T-helper 2 cell treated with Interferon-gamma antibody and Interleukin-4, amounts not matched to agents 100 ng/mL and 5 ng/mL, for 36 hours (primary cell): ENCODE measurements around the gene GALNT9. TPM values are rescaled to one million over a fixed set of nuclear protein-coding genes. Genes with fewer than 3 reads are reported as not detected.

Experiments
- intact Hi-C: fragments of 100-400 bp; cut with micrococcal nuclease; formaldehyde crosslinking; loops from one replicate; pipeline ENCODE4 v1.15.1; 2023
- total RNA-seq: library from RNA; stranded (reverse); gene quantifications from 2 replicates; pipeline ENCODE4 v1.2.3, GENCODE V29; 2022

The GALNT9 gene
- total RNA-seq, 1 donor from 2014 or later = not detected

GRCh38 chr12:132237772-132238487 is 91.5 kb downstream of the GALNT9 start:
- intact Hi-C loops = no loop called here

DNA sequence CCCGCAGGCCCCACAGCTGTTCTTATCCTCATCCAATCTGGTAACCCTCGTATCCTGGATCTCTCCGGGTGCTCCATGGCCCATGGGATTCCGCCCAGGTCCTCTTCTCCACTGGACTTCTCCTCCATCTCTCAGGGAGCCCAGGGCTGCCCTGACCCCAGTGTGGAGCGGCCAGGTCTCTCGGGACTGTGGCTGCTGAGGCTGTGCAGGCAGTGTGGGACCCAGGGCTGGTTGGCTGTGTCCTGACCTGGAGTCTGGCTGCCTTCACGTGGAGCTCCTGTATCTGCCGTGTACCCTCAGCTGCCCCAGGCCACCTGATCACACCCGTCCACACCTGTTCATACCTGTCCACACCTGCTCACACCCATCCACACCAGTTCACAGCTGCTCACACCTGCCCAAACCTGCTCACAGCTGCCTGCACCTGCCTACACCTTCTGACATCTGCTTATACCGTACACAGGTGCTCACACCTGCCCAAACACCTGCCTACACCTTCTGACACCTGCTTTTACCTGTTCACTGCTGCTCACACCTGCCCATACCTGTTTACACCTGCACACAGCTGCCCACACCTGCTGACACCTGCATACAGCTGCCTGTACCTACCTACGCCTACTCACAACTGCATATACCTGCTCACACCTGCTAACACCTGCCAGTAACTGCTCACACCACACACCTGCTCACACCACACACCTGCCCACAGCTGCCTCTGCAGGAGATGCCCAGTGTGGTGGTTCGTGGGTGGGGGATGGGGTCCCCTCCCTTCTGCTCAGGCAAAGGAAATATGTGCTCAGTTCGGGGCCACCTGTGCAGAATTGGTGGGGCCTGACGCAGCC is 92.2 kb downstream of the GALNT9 start:
- intact Hi-C loops = no loop called here

DNA sequence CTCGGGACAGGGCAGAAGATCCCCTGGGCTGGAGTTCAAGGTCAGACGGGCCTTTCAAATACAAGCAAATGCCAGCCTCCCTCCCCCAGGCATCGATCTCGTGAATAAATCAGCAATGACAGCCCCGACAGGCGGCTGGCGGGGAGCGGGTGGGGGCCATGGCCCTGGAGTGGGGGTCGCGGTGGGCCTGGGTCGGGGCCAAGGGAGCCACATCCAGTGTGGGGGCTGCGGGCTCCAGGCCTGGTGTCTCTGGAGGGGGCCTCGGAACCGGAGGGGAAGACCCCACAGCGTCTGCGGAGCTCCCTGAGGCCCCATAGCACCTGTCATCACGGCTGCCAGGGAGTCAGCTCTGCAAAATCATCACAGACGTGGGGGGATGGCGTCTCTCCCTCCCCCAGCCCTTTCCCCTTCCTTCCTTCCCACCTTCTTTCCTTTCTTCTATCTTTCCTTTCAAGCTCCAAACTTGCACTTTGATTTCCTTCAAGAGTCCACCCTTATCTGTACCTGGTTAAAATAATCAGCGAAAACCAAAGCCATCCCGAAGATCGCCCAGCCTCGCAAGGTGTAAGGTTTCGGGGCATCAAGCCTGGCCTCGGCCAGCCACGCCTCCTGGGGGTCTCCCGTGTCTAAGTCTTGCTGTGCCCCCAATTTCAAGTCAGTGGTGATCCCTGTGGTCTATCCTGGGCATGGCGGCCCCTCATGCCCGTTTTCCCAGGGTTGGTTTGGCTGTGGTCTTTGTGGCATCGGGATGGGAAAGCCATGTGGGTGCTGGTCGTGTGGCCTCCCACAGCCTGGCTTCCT is 93.1 kb downstream of the GALNT9 start:
- intact Hi-C loops = no loop called here

DNA sequence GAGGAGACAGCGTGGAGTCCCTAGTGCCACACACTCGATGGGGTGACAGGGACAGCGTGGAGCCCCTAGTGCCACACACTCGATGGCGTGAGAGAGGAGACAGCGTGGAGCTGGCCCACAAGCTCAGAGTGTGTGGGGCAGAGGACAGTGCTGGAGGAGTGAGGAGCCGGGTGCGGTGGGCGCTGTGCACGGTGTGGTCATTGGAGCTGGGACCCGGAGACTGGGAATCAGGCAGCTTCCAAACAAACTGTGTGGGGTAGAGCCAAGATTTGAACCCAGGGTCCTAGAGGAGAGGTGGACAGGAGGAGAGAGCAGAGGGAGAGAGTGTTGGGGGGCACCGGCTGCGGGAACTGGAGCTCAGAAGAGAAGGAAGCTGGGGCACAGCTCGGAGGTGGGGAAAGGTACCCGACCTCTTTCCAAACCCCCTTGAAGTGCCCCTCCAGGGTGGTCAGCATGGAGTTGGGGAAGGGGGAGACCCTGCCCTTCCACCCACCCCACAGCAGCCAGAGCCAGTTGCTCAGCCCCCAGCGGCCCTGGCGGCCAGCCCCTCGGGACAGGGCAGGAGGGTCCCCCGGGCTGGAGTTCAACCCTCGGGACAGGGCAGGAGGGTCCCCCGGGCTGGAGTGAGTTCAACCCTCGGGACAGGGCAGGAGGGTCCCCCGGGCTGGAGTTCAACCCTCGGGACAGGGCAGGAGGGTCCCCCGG is 94.1 kb downstream of the GALNT9 start:
- intact Hi-C loops = no loop called here

- intact Hi-C loops = no loop called here
Observed at GRCh38 chr12:132230381-132230780, 99.0 kb downstream of the GALNT9 start.

- intact Hi-C loops = no loop called here
Observed at GRCh38 chr12:132229926-132230325, 99.5 kb downstream of the GALNT9 start.

DNA sequence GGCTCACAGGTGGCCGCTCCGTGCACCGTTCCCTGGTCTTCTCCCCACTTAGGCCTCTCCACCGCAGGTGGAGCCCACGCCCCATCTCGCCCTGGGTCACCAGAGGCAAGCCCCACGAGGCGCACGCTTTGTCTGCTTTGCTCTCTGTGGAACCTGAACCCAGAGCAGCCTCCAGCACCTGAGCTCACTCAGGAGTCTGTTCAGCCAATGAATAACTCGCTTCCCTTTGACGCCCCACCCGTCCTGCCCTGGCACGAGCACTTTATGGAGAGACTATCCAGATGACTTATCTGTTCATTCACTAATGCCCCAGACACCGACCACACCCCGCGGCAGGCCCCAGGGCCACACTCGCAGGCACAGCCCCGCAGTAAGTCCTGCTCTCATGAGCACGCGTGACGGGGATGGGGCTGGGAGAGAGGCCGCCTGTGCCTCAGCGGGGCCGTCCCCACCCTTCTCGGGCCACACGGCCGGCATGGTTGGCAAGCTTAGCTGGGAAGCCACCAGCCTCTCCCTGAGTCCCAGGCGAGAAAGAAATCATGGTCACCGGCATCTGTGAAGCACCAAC is 100.1 kb downstream of the GALNT9 start:
- intact Hi-C loops = no loop called here

DNA sequence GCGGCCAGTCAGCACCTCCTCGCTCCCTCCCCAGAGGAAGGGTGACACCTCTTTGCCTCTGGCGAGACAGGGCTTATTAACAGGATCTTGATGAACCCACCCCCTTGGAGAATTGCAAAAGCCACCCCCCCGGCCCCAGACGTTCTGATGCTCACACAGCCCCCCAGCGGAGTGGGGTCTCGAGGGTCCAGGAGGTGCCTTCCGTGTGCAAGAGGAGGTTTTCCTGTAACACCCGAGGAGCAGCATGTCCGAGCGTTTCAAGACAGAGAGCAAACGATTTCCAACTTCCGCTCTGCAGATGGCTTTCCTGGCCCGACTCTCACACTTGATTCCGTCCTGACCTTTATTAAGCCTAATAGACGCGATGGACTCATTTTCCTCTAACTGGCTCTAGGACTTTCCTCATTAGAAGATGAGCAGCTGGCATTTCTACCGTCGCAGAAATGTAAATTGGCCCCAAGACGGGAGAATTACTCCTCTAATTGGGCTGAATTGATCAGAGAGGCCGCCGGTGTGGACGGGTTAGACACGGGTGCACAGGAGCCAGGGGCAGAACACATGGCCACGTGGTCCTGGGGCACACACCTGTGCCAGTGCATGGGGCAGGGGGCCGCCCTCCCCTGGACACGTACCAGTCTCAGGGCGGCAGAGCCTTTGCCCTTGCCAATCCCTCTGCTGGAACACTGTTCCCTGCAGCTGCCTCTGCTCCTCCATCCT is 100.8 kb downstream of the GALNT9 start:
- intact Hi-C loops = no loop called here

GRCh38 chr12:132227782-132228475 is 101.5 kb downstream of the GALNT9 start:
- intact Hi-C loops = no loop called here

GRCh38 chr12:132227118-132227517 is 102.3 kb downstream of the GALNT9 start:
- intact Hi-C loops = no loop called here

GRCh38 chr12:132226604-132227003 is 102.8 kb downstream of the GALNT9 start:
- intact Hi-C loops = no loop called here

DNA sequence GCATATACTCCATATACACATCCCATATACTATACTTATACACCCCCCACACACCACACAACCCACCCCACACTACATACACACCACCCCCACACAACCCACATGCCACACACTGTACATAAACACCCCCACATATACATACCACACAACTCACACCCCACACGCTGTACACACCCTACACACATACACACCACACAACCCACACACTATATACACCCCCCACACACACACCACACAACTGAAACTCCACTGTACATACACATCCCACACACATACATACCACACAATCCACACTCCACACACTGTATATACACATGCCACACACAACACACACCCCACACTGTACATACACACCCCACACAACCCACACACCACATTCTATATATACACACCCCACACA is 104.2 kb downstream of the GALNT9 start:
- intact Hi-C loops = no loop called here

GRCh38 chr12:132224484-132224883 is 104.9 kb downstream of the GALNT9 start:
- intact Hi-C loops = no loop called here

GRCh38 chr12:132222808-132223173 is 106.6 kb downstream of the GALNT9 start:
- intact Hi-C loops = no loop called here

DNA sequence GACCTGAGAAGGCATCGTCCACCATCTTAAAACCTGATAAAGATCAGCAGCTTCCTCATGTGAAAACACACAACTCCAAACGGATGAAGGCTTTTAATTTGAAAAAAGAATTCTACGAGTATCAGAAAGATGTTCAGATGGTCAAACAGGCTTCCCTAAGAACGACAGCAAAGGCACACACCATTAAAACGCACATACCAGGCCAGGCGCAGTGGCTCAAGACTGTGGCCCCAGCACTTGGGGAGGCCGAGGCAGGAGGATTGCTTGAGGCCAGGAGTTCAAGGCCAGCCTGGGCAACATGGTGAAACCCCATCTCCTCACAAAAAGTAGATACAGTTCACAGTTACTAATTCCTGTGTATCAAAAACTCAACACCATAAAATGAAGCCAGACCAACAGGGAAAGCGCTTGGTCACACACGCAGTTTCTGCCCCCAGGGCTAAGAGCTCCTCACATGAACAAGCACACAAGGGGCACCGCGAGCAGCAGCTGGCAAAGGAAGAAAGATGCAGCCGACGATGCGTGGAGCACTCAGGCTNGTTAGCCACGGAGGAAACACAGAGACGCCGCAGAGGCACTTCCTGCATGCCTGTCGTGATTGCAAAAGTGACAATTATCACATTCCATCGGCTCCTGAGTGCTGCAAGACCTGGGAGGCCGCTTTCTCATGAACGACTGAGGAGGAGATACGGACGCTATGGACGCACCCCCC is 107.1 kb downstream of the GALNT9 start:
- intact Hi-C loops = no loop called here

DNA sequence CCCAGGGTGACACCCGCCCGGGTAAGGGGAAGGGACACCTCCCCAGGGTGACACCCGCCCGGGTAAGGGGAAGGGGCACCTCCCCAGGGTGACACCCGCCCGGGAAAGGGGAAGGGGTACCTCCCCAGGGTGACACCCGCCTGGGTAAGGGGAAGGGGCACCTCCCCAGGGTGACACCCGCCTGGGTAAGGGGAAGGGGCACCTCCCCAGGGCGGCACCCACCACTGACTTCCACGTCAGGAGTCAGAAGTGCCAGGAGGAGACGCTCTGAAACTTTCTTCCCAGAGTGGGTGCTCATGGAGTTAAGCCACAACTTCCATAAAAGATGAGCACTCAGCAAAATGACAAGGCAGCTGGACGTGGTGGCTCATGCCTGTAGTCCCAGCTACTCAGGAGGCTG is 109.6 kb downstream of the GALNT9 start:
- intact Hi-C loops = loop anchor here (1.0 kb wide), 1 partner anchor 65 kb away; no protein-coding TSS in a partner anchor

GRCh38 chr12:132219323-132219722 is 110.1 kb downstream of the GALNT9 start:
- intact Hi-C loops = loop anchor here (1.0 kb wide), 1 partner anchor 65 kb away; no protein-coding TSS in a partner anchor

DNA sequence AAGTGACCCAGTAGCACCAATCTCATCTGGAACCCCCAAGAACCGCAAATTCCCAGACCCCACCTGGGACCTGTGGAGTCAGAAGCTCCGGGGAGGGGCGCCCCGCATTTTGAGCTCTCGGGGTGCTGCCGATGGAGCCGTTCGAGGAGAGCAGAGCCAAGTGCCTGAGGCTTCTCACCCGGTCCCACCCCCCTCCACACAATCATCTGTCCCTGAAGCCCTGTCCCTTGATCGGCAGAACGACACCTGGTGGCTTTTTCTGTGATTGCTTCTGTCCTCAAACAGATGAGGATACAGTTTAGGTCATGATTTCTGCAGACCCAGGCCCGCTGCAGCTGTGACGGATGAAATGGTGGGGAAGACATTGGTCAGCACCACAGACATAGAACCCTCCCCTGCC is 110.5 kb downstream of the GALNT9 start:
- intact Hi-C loops = loop anchor here (1.0 kb wide), 1 partner anchor 65 kb away; no protein-coding TSS in a partner anchor

DNA sequence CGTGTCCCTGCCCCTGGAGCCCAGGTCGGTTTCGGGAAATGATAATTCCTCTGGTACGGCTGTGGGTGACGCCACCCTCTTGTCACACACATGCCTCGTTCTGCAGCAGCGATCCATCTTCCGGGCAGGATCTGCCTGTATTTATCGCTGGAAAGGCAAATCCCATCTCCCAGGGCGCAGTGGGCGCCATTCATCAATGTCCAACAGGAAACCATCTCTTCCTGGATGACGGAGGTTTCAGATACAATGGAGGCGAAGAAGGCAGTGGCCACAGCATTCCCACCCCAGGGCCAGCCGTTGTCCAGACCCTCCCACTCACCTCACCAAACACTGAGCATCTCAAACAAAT is 110.9 kb downstream of the GALNT9 start:
- intact Hi-C loops = no loop called here
